ENCODE data around the gene MIA2.
A peak's percentile ranks its signal among the peaks of the same experiment; 100 is the strongest.
"Not testable (repeated sequence)": the region's sequence is repeated elsewhere in the genome, so short reads cannot be mapped to it uniquely, and the experiment has no call there.

MIA2 gene

GRCh38 chr14:39232554-39233415 is 930 bp upstream of the MIA2 start:
- no peak for DNase-seq

GRCh38 chr14:39234986-39235385 is 1.3 kb downstream of the MIA2 start:
- not testable (repeated sequence) for DNase-seq

- not testable (repeated sequence) for DNase-seq
These were observed 1.8 kb downstream of the MIA2 start for GRCh38 chr14:39235466-39235865.

GRCh38 chr14:39240769-39241168 is 7.1 kb downstream of the MIA2 start:
- DNase-seq: no peak

GRCh38 chr14:39241637-39242036 is 7.9 kb downstream of the MIA2 start:
- no peak for DNase-seq

GRCh38 chr14:39243831-39244230 is 10.1 kb downstream of the MIA2 start:
- no peak for DNase-seq

- DNase-seq: no peak
These were observed 12.9 kb downstream of the MIA2 start for GRCh38 chr14:39246618-39247017.

GRCh38 chr14:39247256-39247655 is 13.5 kb downstream of the MIA2 start:
- no peak for DNase-seq

GRCh38 chr14:39251547-39251946 is 17.8 kb downstream of the MIA2 start:
- DNase-seq: no peak

GRCh38 chr14:39257388-39257787 is 23.7 kb downstream of the MIA2 start:
- DNase-seq: not testable (repeated sequence)

GRCh38 chr14:39258782-39259545 is 25.2 kb downstream of the MIA2 start:
- DNase-seq: no peak

GRCh38 chr14:39260161-39260560 is 26.4 kb downstream of the MIA2 start:
- not testable (repeated sequence) for DNase-seq

- DNase-seq: not testable (repeated sequence)
These were observed 28.5 kb downstream of the MIA2 start for GRCh38 chr14:39262214-39262613.

GRCh38 chr14:39264057-39264456 is 30.3 kb downstream of the MIA2 start:
- no peak for DNase-seq

GRCh38 chr14:39264558-39264957 is 30.8 kb downstream of the MIA2 start:
- DNase-seq: no peak

GRCh38 chr14:39265033-39265432 is 31.3 kb downstream of the MIA2 start:
- DNase-seq: no peak

- DNase-seq: no peak
These were observed 32.2 kb downstream of the MIA2 start for GRCh38 chr14:39265806-39266524.

GRCh38 chr14:39266525-39266870 is 32.8 kb downstream of the MIA2 start:
- DNase-seq: no peak

GRCh38 chr14:39266871-39267607 is 33.3 kb downstream of the MIA2 start:
- peak; percentile 76 for DNase-seq

GRCh38 chr14:39267608-39268005 is 33.9 kb downstream of the MIA2 start:
- DNase-seq: no peak

GRCh38 chr14:39268393-39268792 is 34.7 kb downstream of the MIA2 start:
- DNase-seq: no peak

GRCh38 chr14:39272918-39273317 is 39.2 kb downstream of the MIA2 start:
- DNase-seq: no peak

- no peak for DNase-seq
These were observed 41.7 kb downstream of the MIA2 start for GRCh38 chr14:39275395-39275794.
